ENCODE data around the gene HCAR2.
"Not testable (repeated sequence)": the region's sequence is repeated elsewhere in the genome, so short reads cannot be mapped to it uniquely, and the experiment has no call there.

The HCAR2 gene

GRCh38 chr12:122661938-122662337 lies 41.2 kb downstream of the HCAR2 start:
- DNase-seq, result no peak

GRCh38 chr12:122661246-122661645 lies 41.9 kb downstream of the HCAR2 start:
- DNase-seq, result no peak

- peak; percentile 64 to 78 for DNase-seq
Observed at GRCh38 chr12:122659579-122659978, 43.6 kb downstream of the HCAR2 start.

GRCh38 chr12:122656298-122656697 lies 46.9 kb downstream of the HCAR2 start:
- DNase-seq, result peak; percentile 30 to 40

- DNase-seq, result not testable (repeated sequence)
Observed at GRCh38 chr12:122653291-122653690, 49.9 kb downstream of the HCAR2 start.

GRCh38 chr12:122651520-122652224 lies 51.5 kb downstream of the HCAR2 start:
- no peak for DNase-seq

Measured in inflammatory macrophage (primary cell).